ENCODE results near the gene TMEM198.

GRCh38 chr2:219527076-219527394 is 16.8 kb upstream of the TMEM198 start:
- TF ChIP-seq CTCF (conservative IDR thresholded peaks at IDR 0.05 in 1 of 2, IDR thresholded peaks at IDR 0.05 in 1 of 2; ENCODE audit: extremely low read depth in 1 of 2, insufficient read depth in 1 of 2, low read depth in 1 of 2, low read length in 2 of 2) (no peak), EZH2 (IDR thresholded peaks at IDR 0.05; ENCODE audit: borderline replicate concordance, low read length) (no peak)
